GM23338 (cell line): ENCODE data around the gene MRAP. TPM values are rescaled to one million over a fixed set of nuclear protein-coding genes. Genes with fewer than 3 reads are reported as not detected.

ENCODE experiments used
- ATAC-seq: fragments of 200-7000 bp; cut with Tn5 transposase; 3 replicates; pipeline ENCODE4 v1.9.1; 2020
- DNase-seq: peaks from one replicate; pipeline ENCODE4 v3.0.0-alpha.2; 2015; ENCODE audit warnings: low spot score
- H2AFZ ChIP-seq: fragments of 200-600 bp; sonication (generic); 2 replicates; pipeline ENCODE4 v1.8.0; 2016; ENCODE audit warnings: antibody characterized with exemption, mild to moderate bottlenecking, moderate library complexity
- H3F3A ChIP-seq: fragments of 200-600 bp; sonication (generic); replicated peaks from 2 replicates; pipeline ENCODE4 v1.8.0; 2017; ENCODE audit warnings: antibody characterized with exemption, mixed run types, low read depth
- H3K27ac ChIP-seq: fragments of 200-600 bp; sonication (generic); 2 replicates; pipeline ENCODE4 v1.6.1; 2016; ENCODE audit warnings: low read depth
- H3K27me3 ChIP-seq: fragments of 200-600 bp; sonication (generic); 2 replicates; pipeline ENCODE4 v1.8.0; 2016; ENCODE audit warnings: mild to moderate bottlenecking, mixed run types, moderate library complexity; ENCODE audit not compliant: insufficient read depth
- H3K36me3 ChIP-seq: fragments of 200-600 bp; sonication (generic); 2 replicates; pipeline ENCODE4 v1.8.0; 2016; ENCODE audit warnings: mild to moderate bottlenecking; ENCODE audit not compliant: insufficient read depth
- H3K4me1 ChIP-seq: fragments of 200-600 bp; sonication (generic); 2 replicates; pipeline ENCODE4 v1.8.0; 2016; ENCODE audit warnings: mild to moderate bottlenecking, moderate library complexity; ENCODE audit not compliant: insufficient read depth
- H3K4me2 ChIP-seq: fragments of 200-600 bp; sonication (generic); 2 replicates; pipeline ENCODE4 v1.7.1; 2017; ENCODE audit warnings: mixed run types
- H3K4me3 ChIP-seq: fragments of 200-600 bp; sonication (generic); 2 replicates; pipeline ENCODE4 v1.6.1; 2016; ENCODE audit warnings: mixed run types
- H3K79me2 ChIP-seq: fragments of 200-600 bp; sonication (generic); replicated peaks from 2 replicates; pipeline ENCODE4 v1.8.0; 2017; ENCODE audit warnings: mild to moderate bottlenecking; ENCODE audit not compliant: insufficient read depth
- H3K9me2 ChIP-seq: fragments of 200-600 bp; sonication (generic); 2 replicates; pipeline ENCODE4 v1.8.0; 2017; ENCODE audit not compliant: insufficient read depth
- H4K20me1 ChIP-seq: fragments of 200-600 bp; sonication (generic); replicated peaks from 2 replicates; pipeline ENCODE4 v1.8.0; 2017; ENCODE audit warnings: mild to moderate bottlenecking; ENCODE audit not compliant: insufficient read depth
- H3K27ac Mint-ChIP-seq: 2 replicates; pipeline ENCODE4 v1.8.0; 2020; ENCODE audit warnings: inconsistent platforms, mild to moderate bottlenecking, moderate library complexity, mixed read lengths
- H3K27me3 Mint-ChIP-seq: 3 replicates; pipeline ENCODE4 v1.8.0; 2022; ENCODE audit warnings: low read depth, mild to moderate bottlenecking, moderate library complexity, mixed read lengths, inconsistent platforms; ENCODE audit not compliant: insufficient read depth, poor library complexity
- H3K36me3 Mint-ChIP-seq: 3 replicates; pipeline ENCODE4 v1.8.0; 2021; ENCODE audit warnings: low read depth, mild to moderate bottlenecking, inconsistent platforms, moderate library complexity, mixed read lengths
- H3K4me1 Mint-ChIP-seq: 3 replicates; pipeline ENCODE4 v1.8.0; 2020; ENCODE audit warnings: mild to moderate bottlenecking, inconsistent platforms, mixed read lengths
- H3K4me3 Mint-ChIP-seq: 3 replicates; pipeline ENCODE4 v1.8.0; 2021; ENCODE audit warnings: moderate library complexity, mild to moderate bottlenecking, inconsistent platforms, mixed read lengths
- H3K9me3 Mint-ChIP-seq: 3 replicates; pipeline ENCODE4 v1.8.0; 2020; ENCODE audit warnings: moderate library complexity, mild to moderate bottlenecking, inconsistent platforms, mixed read lengths
- CREB1 ChIP-seq: fragments of 250-450 bp; sonication (Bioruptor Pico); IDR thresholded peaks from 2 replicates; pipeline ENCODE4 v1.5.0; 2020; ENCODE audit warnings: low read depth, mild to moderate bottlenecking, moderate library complexity
- EZH2 ChIP-seq: fragments of 200-600 bp; sonication (generic); IDR thresholded peaks from one replicate; pipeline ENCODE4 v1.8.0; 2017; ENCODE audit warnings: antibody characterized with exemption, mild to moderate bottlenecking, low read depth; ENCODE audit not compliant: unreplicated experiment
- JUNB ChIP-seq: IDR thresholded peaks from one replicate; pipeline ENCODE4 v1.6.1; 2016; ENCODE audit warnings: antibody characterized with exemption; ENCODE audit not compliant: unreplicated experiment
- NANOG ChIP-seq: IDR thresholded peaks from 2 replicates; pipeline ENCODE4 v1.6.1; 2016; ENCODE audit warnings: antibody characterized with exemption, borderline replicate concordance
- POLR2AphosphoS5 ChIP-seq: IDR thresholded peaks from 2 replicates; pipeline ENCODE4 v1.6.1; 2016; ENCODE audit warnings: antibody characterized with exemption, low read depth
- STAT1 ChIP-seq: IDR thresholded peaks from one replicate; pipeline ENCODE4 v1.6.1; 2016; ENCODE audit warnings: antibody characterized with exemption; ENCODE audit not compliant: unreplicated experiment
- ZNF331 ChIP-seq: fragments of 250-450 bp; sonication (Bioruptor Pico); IDR thresholded peaks from 2 replicates; pipeline ENCODE4 v1.5.0; 2020; ENCODE audit warnings: low read depth, mild to moderate bottlenecking, moderate library complexity
- polyA plus RNA-seq: library from polyadenylated mRNA; unstranded; fragments of >200 nt; fragmentation: Nextera tagmentation; extraction: Ambion mirVana; gene quantifications from 2 replicates; pipeline ENCODE4 v1.2.1, GENCODE V29; 2016
- total RNA-seq: library from RNA; depleted of rRNA; stranded (reverse); fragments of >200 nt; shearing (Covaris generic); gene quantifications from 2 replicates; pipeline ENCODE4 v1.2.3, GENCODE V29; 2014
- TF ChIP-seq, protein P1 (sequence below), 2 experiments: fragments of 200-600 bp in 1 of 2; sonication (generic) in 1 of 2; conservative IDR thresholded peaks; 2 replicates each; pipeline versions ENCODE4 v1.5.1 to v1.6.1; 2016 to 2017; ENCODE audit warnings: antibody characterized with exemption in 2 of 2, low read depth in 2 of 2, mild to moderate bottlenecking in 2 of 2, moderate library complexity in 1 of 2
- TF ChIP-seq, protein P2 (sequence below): IDR thresholded peaks from 2 replicates; pipeline ENCODE4 v1.6.1; 2016; ENCODE audit warnings: antibody characterized with exemption

The MRAP gene
- total and polyA plus RNA-seq, 2 experiments from 2014 or later, result 0.78 TPM; not detected in 1

DNA sequence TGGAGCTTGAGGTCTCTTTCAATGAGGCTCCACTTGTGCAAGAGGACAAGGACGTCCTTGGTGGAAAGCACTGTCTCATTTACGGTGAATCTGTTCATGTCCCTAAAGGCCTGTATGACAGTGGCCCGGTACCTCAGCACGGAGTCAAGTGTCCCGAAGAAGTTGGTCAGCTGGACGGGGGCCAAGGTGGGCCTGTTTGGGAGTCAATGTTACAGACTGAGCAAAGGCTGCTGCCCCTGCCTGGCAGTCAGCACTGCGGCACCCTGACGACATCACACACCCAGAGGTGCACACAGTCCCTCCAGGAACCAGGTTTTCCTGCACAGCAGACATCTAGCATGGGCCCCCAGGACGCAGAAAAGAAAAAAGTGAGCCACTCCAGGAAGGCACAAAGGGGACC is 19.1 kb downstream of the MRAP start:
- H3K36me3 Mint-ChIP-seq, result peaks cover 76% of the 10 kb centered on the region
- H3K4me3 ChIP-seq, result no peak overlapping the region
- H3K9me2 ChIP-seq, result no peaks in the 10 kb centered on the region

DNA sequence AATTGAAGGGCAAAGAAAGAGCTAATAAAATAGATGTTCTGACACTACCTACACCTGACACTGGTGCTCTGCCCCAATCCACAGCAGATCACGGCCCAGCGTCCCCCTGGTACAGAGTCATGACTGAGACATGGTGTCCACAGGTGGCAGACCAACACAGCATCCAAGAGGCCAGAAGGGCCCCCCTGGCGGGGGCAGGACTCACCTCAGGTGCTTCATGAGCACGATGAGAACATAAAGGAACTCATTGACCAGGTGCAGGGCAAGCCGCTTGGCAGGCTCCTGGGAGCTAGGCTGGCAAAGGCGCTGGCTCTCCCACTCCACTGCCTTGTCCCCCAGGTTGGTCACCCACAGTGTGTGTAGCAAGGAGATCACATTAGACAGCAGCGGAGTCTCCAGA is 20.4 kb downstream of the MRAP start:
- no peaks in the 10 kb centered on the region for H3K27me3 ChIP-seq
- peaks cover 63% of the 10 kb centered on the region for H3K36me3 ChIP-seq
- peaks cover 4% of the 10 kb centered on the region for H3K27me3 Mint-ChIP-seq
- peaks cover under 1% of the 10 kb centered on the region; the same call in 1 of the 2 replicates for H4K20me1 ChIP-seq
- no peaks in the 10 kb centered on the region for H3F3A ChIP-seq
- H3K27ac Mint-ChIP-seq, result no peak overlapping the region
- H3K79me2 ChIP-seq, result no peaks in the 10 kb centered on the region
- TF ChIP-seq EZH2 (no peak), CREB1 (CRISPR knock-in tag) (no peak), POLR2AphosphoS5 (no peak), JUNB (no peak), ZNF331 (CRISPR knock-in tag) (no peak)
- TF ChIP-seq, protein P1, sequence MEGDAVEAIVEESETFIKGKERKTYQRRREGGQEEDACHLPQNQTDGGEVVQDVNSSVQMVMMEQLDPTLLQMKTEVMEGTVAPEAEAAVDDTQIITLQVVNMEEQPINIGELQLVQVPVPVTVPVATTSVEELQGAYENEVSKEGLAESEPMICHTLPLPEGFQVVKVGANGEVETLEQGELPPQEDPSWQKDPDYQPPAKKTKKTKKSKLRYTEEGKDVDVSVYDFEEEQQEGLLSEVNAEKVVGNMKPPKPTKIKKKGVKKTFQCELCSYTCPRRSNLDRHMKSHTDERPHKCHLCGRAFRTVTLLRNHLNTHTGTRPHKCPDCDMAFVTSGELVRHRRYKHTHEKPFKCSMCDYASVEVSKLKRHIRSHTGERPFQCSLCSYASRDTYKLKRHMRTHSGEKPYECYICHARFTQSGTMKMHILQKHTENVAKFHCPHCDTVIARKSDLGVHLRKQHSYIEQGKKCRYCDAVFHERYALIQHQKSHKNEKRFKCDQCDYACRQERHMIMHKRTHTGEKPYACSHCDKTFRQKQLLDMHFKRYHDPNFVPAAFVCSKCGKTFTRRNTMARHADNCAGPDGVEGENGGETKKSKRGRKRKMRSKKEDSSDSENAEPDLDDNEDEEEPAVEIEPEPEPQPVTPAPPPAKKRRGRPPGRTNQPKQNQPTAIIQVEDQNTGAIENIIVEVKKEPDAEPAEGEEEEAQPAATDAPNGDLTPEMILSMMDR (conservative IDR thresholded peaks at IDR 0.05; ENCODE audit: low read depth in 2 of 2), result no peak
- no peak overlapping the region for H3K4me3 ChIP-seq
- no peak overlapping the region for H3K4me3 Mint-ChIP-seq
- ATAC-seq (no peak), DNase-seq (no peak)
- no peak overlapping the region for H3K27ac ChIP-seq
- no peaks in the 10 kb centered on the region for H3K4me1 ChIP-seq
- no peaks in the 10 kb centered on the region for H3K9me3 Mint-ChIP-seq
- H3K4me2 ChIP-seq, result no peak overlapping the region
- no peaks in the 10 kb centered on the region for H3K9me2 ChIP-seq
- peaks cover 86% of the 10 kb centered on the region for H3K36me3 Mint-ChIP-seq
- H3K4me1 Mint-ChIP-seq, result no peaks in the 10 kb centered on the region
- H2AFZ ChIP-seq, result no peak overlapping the region

More for the DNA sequence above, 19.1 kb downstream of the MRAP start:
- no peak for DNase-seq
- H3K4me1 ChIP-seq, result no peaks in the 10 kb centered on the region
- H3K9me3 Mint-ChIP-seq, result no peaks in the 10 kb centered on the region
- no peak overlapping the region for H2AFZ ChIP-seq
- no peak overlapping the region for H3K4me3 Mint-ChIP-seq
- no peaks in the 10 kb centered on the region for H3F3A ChIP-seq
- no peaks in the 10 kb centered on the region; the same call in 1 of the 2 replicates for H3K79me2 ChIP-seq
- peaks cover 60% of the 10 kb centered on the region for H3K36me3 ChIP-seq
- H4K20me1 ChIP-seq, result peaks cover 3% of the 10 kb centered on the region
- TF ChIP-seq, protein P2, sequence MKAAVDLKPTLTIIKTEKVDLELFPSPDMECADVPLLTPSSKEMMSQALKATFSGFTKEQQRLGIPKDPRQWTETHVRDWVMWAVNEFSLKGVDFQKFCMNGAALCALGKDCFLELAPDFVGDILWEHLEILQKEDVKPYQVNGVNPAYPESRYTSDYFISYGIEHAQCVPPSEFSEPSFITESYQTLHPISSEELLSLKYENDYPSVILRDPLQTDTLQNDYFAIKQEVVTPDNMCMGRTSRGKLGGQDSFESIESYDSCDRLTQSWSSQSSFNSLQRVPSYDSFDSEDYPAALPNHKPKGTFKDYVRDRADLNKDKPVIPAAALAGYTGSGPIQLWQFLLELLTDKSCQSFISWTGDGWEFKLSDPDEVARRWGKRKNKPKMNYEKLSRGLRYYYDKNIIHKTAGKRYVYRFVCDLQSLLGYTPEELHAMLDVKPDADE, result no peak
- H3K27me3 ChIP-seq, result no peaks in the 10 kb centered on the region
- H3K4me1 Mint-ChIP-seq, result no peaks in the 10 kb centered on the region
- no peak overlapping the region for H3K4me2 ChIP-seq
- no peak overlapping the region for H3K27ac ChIP-seq
- H3K27ac Mint-ChIP-seq, result no peak overlapping the region
- peaks cover 4% of the 10 kb centered on the region for H3K27me3 Mint-ChIP-seq
- ATAC-seq, result no peak

DNA sequence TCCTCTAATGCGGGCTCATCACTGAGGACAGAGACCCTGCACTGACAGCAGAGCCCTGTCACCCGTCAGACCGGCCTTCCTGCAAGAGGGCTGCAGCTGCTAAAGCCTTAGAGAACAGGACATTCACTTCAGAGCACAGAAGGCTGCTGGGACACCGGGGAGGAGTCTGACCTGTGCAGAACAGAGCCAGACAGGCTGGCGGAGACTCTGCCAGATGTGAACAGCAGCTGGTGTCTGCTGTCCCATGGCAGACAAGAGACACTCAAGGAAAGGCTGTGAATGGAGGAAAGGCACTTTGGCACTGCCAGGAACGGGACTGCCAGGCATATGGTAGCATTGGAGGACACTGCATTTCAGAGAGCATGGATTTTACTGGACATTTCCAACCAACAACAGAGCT is 21.4 kb downstream of the MRAP start:
- Histone ChIP-seq H3K4me1 (no peaks in the 10 kb centered on the region), H3K27me3 (no peaks in the 10 kb centered on the region), H4K20me1 (peaks cover 4% of the 10 kb centered on the region; the same call in 1 of the 2 replicates), H3K79me2 (no peaks in the 10 kb centered on the region), H3K9me2 (no peaks in the 10 kb centered on the region), H3F3A (no peaks in the 10 kb centered on the region), H2AFZ (no peak overlapping the region), H3K4me2 (no peak overlapping the region), H3K36me3 (peaks cover 62% of the 10 kb centered on the region), H3K4me3 (no peak overlapping the region), H3K27ac (no peak overlapping the region)
- Mint-ChIP-seq H3K4me1 (no peaks in the 10 kb centered on the region), H3K4me3 (no peak overlapping the region), H3K9me3 (no peaks in the 10 kb centered on the region), H3K27me3 (peaks cover 4% of the 10 kb centered on the region), H3K36me3 (peaks cover 92% of the 10 kb centered on the region), H3K27ac (no peak overlapping the region)
- ATAC-seq (no peak), DNase-seq (no peak)
- TF ChIP-seq, protein P2, result no peak
- TF ChIP-seq STAT1, result no peak
- no peak for TF ChIP-seq CREB1 (CRISPR knock-in tag)
- no peak for TF ChIP-seq NANOG
- TF ChIP-seq, protein P1 (conservative IDR thresholded peaks at IDR 0.05; ENCODE audit: low read depth in 2 of 2), result no peak
- no peak for TF ChIP-seq JUNB
